Lung (tissue), 12 donors: ENCODE data around the gene MED13L. TPM values are rescaled to one million over a fixed set of nuclear protein-coding genes. Genes with fewer than 3 reads are reported as not detected.

Experiments used
- ATAC-seq: fragments of 200-7000 bp; cut with Tn5 transposase; one replicate; pipeline ENCODE4 v1.9.1; 2020; ENCODE audit warnings: moderate number of reproducible peaks; ENCODE audit not compliant: insufficient read depth, low FRiP score
- DNase-seq, 3 donors: peaks; one replicate each; pipeline ENCODE4 v3.0.0-alpha.2; 2013 to 2017
- H3K27ac ChIP-seq, 2 donors: one replicate each; pipeline ENCODE4 v1.5.1; 2013; ENCODE audit warnings: mild to moderate bottlenecking in 2 of 2, moderate library complexity in 2 of 2, control low read depth in 1 of 2, inconsistent platforms in 1 of 2, low read depth in 1 of 2, low read length in 1 of 2
- H3K27me3 ChIP-seq, 3 donors: one replicate each; pipeline ENCODE4 v1.5.1; 2013; ENCODE audit warnings: low read length in 2 of 3; ENCODE audit not compliant: control insufficient read depth in 3 of 3, insufficient read depth in 3 of 3
- H3K36me3 ChIP-seq, 4 donors: one replicate each; pipeline ENCODE4 v1.5.1; 2013; ENCODE audit warnings: low read length in 4 of 4, mild to moderate bottlenecking in 1 of 4, moderate library complexity in 1 of 4; ENCODE audit not compliant: control insufficient read depth in 4 of 4, insufficient read depth in 4 of 4
- H3K4me1 ChIP-seq, 5 donors: one replicate each; pipeline ENCODE4 v1.5.1; 2013; ENCODE audit warnings: low read length in 5 of 5, mild to moderate bottlenecking in 2 of 5, moderate library complexity in 1 of 5; ENCODE audit not compliant: control insufficient read depth in 5 of 5, insufficient read depth in 5 of 5
- H3K4me3 ChIP-seq: one replicate; pipeline ENCODE4 v1.5.1; 2013; ENCODE audit warnings: mild to moderate bottlenecking, control low read depth, moderate library complexity
- H3K9ac ChIP-seq, 2 donors: one replicate each; pipeline ENCODE4 v1.5.1; 2013; ENCODE audit warnings: low read length in 2 of 2, control low read depth in 1 of 2; ENCODE audit not compliant: insufficient read depth in 1 of 2
- H3K9me3 ChIP-seq, 4 donors: one replicate each; pipeline ENCODE4 v1.5.1; 2013; ENCODE audit warnings: low read length in 3 of 4, mild to moderate bottlenecking in 1 of 4, moderate library complexity in 1 of 4; ENCODE audit not compliant: control insufficient read depth in 4 of 4, insufficient read depth in 3 of 4
- CTCF ChIP-seq: IDR thresholded peaks from 2 replicates; pipeline ENCODE4 v1.5.1; 2012; ENCODE audit warnings: mild to moderate bottlenecking; ENCODE audit errors: control extremely low read depth, extremely low read depth
- WGBS, 2 donors: extraction: QIAGEN DNeasy Blood & Tissue Kit; methylation state at CpG; one replicate each; pipeline ENCODE4 v1.1.7; 2013; 5-methylcytosine and 5-hydroxymethylcytosine counted together
- polyA plus RNA-seq, 2 donors: library from polyadenylated mRNA; stranded (reverse); fragments of 200-250 nt; gene quantifications; one replicate each; pipeline ENCODE4 v1.2.1, GENCODE V29; 2013
- total RNA-seq, 2 donors: library from RNA; depleted of rRNA in 1 of 2; stranded (reverse); fragments of >200 nt in 1 of 2; gene quantifications; one replicate each; pipeline ENCODE4 v1.2.1, GENCODE V29; 2014 to 2021
- donor health status: control.
- donor health status: control.
- donor health status: Bipolar disorder and iron deficiency.
- donor health status: healthy.
- donor health status: DM: yes; HTN: yes; CAD: no.

Gene MED13L
- total and polyA plus RNA-seq, 4 donors = 18.2 to 329 (median 71.4) TPM

- ATAC-seq = no peak
- Histone ChIP-seq H3K4me1 (peaks cover 6 to 56% (median 32%) of the 10 kb centered on the region in 5 donors), H3K27ac (no peak overlapping the region), H3K27me3 (no peaks in the 10 kb centered on the region), H3K9ac (no peak overlapping the region), H3K36me3 (no peaks in the 10 kb centered on the region), H3K4me3 (no peak overlapping the region), H3K9me3 (no peaks in the 10 kb centered on the region)
- DNase-seq = no peak
- no peak for TF ChIP-seq CTCF
- WGBS, 2 donors = 58 to 70% methylated on average over 1 of the region's 1 CpG
These were observed 14.1 kb downstream of the MED13L start for GRCh38 chr12:116263431-116263830.

DNA sequence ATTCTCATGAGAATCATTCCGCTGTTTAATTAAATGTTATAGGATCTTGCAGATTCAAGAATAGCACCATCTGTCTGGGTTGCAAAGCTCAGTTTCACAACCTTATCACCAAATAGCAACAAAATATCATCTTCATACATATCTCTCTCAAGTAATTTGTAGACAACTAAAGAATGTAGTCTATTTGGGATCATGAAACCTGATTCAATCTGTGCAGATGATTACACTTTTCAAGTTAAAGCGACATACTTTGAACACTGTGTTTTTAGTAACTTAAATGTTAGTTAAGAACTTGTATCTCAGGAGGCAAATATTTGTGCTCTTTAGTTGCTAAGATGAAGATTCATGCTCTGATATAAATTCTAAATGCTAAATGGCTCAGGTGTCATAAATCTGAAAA lies 14.8 kb downstream of the MED13L start:
- H3K9me3 ChIP-seq = no peaks in the 10 kb centered on the region
- H3K27ac ChIP-seq = no peak overlapping the region
- DNase-seq (no peak), ATAC-seq (no peak)
- H3K36me3 ChIP-seq = no peaks in the 10 kb centered on the region
- no peak overlapping the region for H3K9ac ChIP-seq
- no peak for TF ChIP-seq CTCF
- no peak overlapping the region for H3K4me3 ChIP-seq
- no peaks in the 10 kb centered on the region for H3K27me3 ChIP-seq
- WGBS, 2 donors = 84 to 88% methylated on average over 2 of the region's 2 CpGs
- peaks cover 6 to 56% (median 30%) of the 10 kb centered on the region in 5 donors for H3K4me1 ChIP-seq

DNA sequence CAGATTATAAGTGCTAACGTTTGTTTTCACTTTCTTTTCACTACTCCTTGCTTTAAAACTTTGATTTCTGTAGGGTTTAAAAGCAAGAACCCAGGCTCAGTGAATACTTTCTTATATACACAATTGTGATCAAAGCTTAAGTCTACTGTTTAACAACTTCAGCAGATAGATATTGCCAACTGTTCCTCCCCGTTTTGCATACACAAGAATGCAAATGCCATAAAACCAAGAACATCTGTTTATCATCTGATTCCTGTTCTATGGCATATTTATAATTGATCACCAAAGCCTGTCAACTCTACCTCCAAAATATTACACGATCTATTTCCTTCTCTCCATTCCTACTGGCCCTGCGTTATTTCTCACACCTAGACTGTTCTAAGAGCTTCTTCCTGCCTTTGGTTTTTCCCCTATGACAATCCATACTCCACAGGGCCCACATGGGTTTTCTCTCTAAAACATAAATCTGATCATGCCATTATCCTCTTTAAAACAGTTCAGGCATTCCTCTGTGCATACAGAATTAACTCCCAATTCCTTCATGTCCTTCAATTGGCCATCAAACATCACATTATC lies 15.9 kb downstream of the MED13L start:
- H3K4me3 ChIP-seq = no peak overlapping the region
- DNase-seq (no peak), ATAC-seq (no peak)
- 40 to 51% methylated on average over 4 of the region's 4 CpGs for WGBS, 2 donors
- TF ChIP-seq CTCF = no peak
- peaks cover 9 to 52% (median 28%) of the 10 kb centered on the region in 5 donors for H3K4me1 ChIP-seq
- no peaks in the 10 kb centered on the region for H3K27me3 ChIP-seq
- H3K9me3 ChIP-seq = no peaks in the 10 kb centered on the region
- H3K9ac ChIP-seq = no peak overlapping the region
- H3K27ac ChIP-seq = no peak overlapping the region
- H3K36me3 ChIP-seq = no peaks in the 10 kb centered on the region
